NCI-H1092 (cell line): ENCODE measurements around the gene ZNF668.
A peak's percentile ranks its signal among the peaks of the same experiment; 100 is the strongest.
"Not testable (repeated sequence)": the region's sequence is repeated elsewhere in the genome, so short reads cannot be mapped to it uniquely, and the experiment has no call there.

Experiments used
- DNase-seq: peaks from one replicate; lab custom pipeline; 2025; lab: John Stamatoyannopoulos, UW

ZNF668 gene

DNA sequence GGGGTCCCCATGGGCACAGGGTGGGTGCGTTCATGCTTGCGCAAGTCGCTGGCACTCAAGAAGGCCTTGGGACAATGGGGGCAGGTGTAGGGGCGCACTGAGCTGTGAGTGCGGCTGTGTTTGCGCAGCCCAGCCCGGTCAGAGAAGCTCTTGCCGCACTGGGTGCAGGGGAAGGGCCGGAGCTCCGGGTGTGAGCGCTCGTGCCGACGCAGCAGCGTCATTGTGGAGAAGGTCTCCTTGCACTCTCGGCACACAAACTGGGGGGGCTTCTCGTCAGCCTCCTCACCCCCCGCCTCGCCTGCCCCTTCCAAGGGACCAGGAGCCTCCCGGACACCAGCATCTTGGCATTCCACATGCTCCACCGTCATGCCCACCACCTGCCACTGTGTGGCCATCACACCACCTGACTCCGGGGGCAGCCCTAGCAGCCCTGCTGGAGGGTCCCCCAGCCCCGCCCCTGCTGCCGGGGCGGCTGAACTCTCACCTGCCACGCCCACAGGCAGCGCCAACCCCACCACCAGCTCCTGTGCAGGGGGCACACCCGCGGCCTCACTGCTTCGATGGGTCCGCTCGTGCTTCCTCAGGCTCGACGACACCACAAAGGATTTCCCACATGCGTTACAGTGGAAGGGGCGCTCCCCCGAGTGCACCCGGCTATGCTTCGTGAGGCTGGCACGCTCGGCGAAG, 12.8 kb downstream of the ZNF668 start:
- DNase-seq = no peak

DNA sequence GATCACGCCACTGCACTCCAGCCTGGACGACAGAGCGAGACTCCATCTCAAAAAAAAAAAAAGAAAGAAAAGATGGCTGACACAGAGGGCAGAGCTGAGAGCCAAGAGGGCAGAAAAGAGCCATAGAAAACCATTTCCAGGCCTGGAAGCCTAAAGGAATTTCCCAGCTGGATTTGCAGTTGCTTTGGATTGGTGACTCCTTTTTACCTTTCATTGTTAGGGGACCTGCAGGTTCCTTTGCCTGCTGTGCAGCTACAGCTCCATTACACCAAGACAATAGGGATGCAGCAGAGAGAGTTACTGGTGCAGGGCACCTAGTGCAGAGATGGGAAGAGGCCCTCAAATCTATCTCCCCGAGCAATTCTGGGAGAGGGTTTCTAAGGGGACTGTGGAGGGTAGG, 18.4 kb downstream of the ZNF668 start:
- no peak for DNase-seq

DNA sequence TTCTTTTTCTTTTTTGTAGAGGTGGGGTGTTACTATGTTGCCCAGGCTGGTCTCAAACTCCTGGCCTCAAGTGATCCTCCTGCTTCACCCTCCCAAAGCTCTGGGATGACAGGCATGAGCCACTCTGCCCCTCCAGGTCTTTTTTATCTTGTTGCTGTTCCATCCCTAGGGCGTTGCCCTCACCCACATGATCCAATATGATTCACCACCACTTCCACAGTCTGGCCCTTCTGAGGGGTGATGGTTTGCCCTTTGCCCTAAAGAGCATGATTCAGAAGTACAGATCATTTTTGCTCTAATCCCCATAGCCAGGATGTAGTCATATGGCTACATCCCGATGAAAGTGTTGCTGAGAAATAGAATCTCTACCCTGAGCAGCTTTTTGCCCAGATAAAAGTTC, 21.9 kb downstream of the ZNF668 start:
- no peak for DNase-seq

DNA sequence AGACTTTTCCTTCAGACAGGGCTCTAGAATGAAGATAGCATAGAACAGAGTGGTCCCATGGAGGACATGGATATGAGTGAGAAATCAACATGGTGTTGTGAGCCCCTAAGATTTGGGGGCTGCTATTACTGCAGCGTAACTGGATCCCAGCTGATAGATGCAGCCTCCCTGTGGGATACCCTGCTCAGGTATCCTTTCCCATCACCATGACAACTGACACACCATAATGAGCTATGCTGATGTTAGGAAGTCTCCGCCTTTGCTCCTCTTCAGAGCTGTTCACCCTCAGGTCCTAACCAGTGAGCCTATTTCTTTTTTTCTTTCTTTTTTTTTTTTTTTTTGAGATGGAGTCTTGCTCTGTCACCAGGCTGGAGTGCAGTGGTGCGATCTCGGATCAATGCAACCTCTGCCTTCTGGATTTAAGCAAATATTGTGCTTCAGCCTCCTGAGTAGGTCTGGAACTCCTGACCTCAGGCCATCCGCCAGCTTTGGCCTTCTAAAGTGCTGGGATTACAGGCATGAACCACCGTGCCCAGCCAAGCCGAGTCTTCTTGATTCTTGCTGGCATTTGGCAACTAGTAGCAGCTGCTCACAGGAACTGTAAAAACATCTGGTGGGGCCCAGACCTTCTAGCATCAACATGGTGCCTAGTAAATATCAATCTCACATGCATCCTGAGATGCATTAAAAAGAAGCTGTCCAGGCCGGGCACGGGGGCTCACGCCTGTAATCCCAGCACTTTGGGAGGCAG, 23.6 kb downstream of the ZNF668 start:
- no peak for DNase-seq

DNA sequence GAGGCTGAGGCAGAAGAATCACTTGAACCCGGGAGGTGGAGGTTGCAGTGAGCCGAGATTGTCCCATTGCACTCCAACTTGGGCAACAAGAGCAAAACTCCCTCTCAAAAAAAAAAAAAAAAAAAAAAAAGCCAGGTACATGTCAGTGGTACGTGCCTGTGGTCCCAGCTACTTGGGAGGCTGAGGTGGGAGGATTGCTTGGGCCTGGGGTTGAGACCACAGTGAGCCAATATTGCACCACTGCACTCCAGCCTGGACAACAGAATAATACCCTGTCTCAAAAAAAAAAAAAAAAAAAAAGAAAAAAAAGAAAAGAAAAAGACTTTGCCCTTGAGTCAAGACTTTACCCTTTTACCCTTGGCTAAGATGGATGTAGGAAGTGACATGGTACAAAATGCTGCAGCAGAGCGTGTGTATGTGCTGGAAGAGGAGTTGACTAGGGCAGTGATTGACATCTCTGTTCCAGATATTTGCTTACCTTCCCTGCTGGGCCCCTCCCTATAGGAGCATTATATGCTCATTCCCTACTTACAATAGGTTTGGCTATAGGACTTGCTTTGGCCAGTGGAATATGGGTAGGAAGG, 30.1 kb downstream of the ZNF668 start:
- no peak for DNase-seq

DNA sequence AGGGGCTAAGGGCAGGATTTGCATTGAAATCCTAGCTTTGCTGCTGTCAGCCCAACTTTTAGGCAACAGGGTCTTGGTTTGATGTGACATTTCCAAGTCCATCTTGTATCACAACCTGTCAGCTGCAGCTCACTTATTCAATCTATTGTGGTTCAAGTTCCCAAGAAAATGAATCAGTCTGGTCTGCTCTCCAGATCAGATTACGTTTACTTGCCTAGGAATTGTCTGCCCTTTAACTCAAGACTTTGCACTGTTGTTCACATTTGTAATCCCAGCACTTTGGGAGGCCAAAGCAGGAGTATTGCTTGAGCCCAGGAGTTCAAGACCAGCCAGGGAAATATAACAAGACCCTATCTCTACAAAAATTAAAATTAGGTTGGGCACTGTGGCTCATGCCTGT, 30.7 kb downstream of the ZNF668 start:
- DNase-seq = no peak

DNA sequence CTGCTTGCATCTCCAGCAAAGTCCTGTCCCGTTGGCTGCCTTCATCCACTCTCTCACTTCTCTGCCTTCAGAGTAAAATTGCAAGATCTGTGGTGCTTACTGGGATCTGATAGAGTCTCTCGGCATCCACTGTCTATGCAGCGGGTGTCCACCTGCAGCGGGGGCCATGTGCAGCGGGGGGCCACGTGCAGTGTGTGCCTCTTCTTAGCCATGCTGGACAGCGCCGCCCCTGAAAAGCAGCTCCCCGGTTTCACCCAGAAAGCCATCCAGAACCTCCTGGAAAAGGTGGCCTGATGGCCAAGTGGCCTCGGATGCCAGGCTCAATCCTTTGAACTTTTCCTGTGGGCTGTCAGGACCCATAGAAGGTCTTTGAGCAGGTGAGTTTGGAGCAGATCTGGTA, 31.2 kb downstream of the ZNF668 start:
- no peak for DNase-seq

DNA sequence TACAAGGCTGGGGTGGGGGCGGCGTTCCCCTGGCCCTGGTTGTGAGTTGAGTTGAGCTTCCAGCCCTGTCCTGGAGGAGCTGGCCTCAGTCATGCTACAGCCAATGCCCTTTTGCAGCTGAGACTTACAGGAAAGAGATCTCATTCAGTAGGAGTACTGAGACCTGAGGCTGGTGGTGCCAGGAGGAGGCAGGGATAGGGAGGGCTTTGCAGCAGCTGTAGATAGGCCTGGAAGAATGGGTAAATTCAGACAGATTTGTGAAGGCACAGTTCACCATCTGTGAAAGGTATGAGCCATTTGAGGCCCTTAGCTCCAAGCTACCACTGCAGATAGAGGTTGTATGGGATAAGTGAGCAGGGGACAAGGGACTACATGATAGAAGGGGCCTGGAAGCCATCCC, 35.0 kb downstream of the ZNF668 start:
- no peak for DNase-seq

DNA sequence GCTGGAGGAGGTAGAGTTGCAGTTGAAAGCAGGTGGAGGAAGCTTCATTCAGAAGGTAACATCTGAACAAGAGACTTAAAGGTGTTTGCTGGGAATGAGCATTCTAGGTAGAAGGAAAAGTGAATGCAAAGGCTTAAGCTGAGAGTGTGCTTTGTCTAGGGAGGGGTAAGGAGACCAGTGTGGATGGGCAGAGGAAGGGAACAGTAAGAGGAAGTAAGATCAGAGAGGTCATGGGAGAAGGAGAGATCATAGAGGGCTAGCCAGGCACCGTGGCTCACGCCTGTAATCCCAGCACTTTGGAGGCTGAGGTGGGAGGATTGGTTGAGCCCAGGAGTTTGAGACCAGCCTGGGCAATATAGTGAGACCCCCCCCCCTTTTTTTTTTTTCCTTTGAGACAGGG, 37.3 kb downstream of the ZNF668 start:
- no peak for DNase-seq

DNA sequence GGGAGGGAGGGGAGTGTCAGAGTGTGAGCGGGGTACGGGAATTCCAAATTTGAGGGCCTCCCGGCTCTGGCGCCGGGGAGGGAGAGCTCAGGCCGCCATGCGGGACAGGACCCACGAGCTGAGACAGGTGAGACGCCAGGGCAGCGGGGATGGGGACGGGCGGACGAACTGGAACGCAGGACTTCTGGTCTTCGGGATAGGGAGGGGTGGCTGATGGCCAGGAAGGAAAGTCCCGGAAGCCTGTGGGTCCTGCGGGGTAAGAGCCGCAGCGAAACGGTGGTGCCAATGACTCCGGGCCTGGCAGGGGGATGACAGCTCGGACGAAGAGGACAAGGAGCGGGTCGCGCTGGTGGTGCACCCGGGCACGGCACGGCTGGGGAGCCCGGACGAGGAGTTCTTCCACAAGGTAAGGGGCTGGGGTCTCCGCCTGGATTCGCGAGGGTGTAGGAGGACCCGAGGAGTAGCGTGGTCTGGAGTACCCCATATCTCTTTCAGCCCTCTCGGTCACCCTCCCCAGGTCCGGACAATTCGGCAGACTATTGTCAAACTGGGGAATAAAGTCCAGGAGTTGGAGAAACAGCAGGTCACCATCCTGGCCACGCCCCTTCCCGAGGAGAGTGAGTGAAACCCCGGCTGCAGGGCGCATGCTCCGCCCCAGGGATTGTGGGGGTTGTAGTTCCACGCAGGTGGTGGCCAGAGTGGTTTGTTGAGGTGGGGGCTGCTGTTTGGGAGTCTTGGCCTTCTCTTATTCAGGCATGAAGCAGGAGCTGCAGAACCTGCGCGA, 40.1 kb downstream of the ZNF668 start:
- DNase-seq = peak; percentile 74

DNA sequence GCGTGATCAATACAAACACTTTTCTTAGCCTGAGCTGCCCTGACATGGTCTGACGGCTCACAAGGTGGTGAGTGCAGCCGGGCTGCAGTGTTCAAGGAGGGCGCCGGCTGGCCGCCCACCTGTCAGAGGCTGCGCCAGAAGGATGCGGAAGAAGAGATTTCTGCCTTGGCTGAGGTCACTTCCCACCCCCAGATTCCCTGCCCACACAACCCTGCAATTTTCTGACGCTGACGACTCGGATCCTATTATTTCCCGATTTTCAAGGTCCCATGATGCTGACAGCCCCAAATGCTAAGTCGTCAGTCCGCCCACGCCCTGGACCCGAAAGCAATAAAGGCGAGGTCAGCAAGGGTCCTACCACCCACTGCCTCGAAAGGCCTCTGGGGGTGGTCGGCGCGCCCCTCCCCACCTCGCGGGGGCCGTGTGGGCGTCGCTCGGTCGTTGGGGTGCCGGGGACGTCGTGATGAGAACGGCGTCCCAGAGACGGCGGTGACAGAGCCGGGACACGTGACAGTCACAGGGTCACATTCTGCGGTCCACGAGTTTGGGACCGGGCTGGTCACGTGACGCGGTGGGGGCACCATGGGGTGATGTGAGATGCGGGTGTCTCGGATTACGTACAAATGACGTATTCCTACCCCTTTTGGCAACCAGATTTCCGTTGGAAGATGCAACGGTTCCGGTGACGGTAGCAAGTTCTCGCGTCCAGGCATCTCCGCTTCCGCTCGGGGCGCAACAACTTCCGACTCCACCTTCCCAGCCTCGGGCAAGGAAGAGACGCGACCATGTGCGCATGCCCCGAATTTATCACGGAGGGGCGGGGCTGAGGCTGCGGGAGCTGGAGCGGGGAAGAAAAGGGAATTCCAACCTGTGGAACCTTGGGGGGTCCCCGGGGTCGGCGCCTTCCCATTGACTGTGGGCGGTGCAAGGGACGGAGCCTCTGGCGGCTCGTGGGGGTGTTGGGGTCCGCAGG, 41.0 kb downstream of the ZNF668 start, which contains the start of gene STX4:
TSS of gene STX4 (plus strand) at position 823 of the 973 bp plus-strand sequence. CDS start 248 bp downstream, outside the sequence.
- peak; percentile 94 for DNase-seq

DNA sequence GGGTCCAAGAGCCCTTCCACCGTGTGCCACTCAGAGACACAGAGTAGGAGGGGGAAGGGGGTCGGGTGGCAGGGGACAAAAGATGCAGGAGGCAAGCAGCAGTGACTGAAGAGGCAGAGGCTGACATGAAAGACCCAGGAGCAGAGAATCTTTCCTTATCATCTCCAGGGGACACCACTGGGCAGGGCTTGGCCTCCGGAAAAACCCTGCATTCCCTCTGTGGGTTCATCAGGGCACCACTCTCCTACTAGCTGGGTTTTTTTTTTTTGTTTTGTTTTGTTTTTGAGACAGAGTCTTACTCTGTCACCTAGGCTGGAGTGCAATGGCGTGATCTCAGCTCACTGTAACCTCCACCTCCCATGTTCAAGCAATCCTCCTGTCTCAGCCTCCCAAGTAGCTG, 42.8 kb downstream of the ZNF668 start:
- no peak for DNase-seq

DNA sequence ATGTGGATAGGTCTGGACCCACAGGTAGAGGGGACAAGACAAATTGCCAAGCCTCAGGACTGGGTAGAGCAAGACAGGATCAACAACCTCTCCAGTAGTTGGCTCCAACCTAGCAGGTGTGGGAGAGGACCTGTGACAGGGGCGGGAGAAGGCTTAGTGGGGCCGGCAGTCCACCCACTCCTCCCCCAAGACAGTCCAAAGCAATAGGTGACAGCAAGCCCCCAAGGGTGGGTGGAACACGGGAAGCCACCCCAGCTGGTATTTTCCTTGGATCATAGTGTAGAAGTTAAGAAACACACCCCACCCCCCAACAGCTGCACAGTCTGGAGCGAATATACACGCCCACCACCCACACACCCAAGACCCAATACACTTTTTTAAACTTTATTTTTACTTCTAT, 44.8 kb downstream of the ZNF668 start:
- DNase-seq = no peak

DNA sequence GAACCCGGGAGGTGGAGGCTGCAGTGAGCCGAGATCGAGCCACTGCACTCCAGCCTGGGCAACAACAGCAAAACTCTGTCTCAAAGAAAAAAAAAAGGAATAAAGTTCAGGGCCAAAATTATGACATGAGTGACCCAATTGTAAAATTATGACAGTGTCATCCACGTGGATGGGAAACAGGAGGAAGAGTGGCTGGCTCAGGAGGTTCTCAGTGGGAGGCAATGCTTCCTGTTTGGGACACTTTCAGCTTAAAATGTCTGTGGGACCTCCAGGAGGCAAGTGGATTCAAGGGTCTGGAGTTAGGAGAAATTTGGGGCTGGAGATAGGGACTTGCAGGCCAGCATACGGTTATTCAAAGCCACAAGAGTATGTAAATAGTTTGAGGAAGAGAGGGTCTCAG, 48.7 kb downstream of the ZNF668 start:
- no peak for DNase-seq

DNA sequence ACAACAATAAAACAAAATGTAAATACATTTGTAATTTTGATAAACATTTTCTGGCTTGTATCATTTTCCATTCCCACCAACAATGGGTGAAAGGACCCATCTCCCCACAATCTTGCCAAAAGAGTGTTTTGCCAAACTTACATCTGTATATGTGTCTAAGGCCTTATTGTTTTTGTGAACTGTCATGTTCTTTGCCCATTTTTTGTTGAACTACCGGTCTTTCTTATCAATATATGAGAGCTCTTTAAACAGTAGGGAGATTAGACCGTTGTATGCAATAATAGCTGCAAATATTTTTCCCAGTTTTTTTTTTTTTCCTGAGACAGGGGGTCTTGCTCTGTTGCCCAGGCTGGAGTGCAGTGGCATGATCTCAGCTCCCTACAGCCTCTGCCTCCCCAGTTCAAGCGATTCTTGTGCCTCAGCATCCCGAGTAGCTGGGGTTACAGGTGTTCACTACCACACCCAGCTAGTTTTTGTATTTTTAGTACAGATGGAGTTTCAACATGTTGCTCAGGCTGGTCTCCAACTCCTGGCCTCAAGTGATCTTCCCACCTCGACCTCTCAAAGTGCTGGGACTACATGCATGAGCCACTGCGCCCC, 50.3 kb downstream of the ZNF668 start:
- DNase-seq = no peak

DNA sequence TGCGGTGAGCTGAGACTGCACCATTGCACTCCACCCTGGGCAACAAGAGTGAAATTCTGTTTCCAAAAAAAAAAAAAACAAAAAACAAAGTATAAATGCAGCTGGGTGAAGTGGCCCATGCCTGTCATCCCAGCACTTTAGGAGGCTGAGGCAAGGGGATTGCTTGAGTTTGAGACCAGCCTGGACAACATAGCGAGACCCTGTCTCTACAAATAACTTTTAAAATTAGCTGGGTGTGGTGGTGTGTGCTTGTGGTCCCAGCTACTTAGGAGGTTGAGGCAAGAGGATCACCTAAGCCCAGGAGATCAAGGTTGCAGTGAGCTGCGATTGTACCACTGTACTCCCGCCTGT, 50.8 kb downstream of the ZNF668 start:
- DNase-seq = no peak

DNA sequence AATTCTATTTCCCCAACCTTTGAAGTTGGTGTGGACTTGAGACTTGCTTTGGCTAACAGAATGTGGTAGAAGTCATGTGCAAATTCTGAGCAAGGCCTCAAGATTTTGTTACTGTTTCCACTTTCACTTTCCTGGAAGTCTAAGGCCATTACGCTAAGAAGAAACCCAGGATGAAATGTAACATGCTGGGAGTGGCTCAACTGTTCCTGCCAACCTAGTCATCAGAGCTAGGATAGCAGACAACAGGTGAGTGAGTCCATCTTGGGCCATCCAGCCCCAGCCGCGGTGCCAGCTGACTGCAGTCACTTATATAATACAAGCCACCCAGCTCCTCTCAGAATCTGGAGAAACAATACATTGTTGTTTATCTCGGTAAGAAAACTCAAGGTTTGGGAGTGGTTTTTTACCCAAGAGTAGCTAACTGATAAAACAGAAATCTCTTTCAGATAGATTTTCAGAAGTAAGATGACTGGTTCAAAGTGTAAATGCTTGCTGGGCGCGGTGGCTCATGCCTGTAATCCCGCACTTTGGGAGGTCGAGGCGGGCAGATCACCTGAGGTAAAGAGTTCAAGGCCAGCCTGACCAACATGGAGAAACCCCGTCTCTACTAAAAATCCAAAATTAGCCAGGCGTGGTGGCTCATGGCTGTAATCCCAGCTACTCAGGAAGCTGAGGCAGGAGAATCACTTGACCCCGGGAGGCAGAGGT, 51.3 kb downstream of the ZNF668 start:
- DNase-seq = no peak

DNA sequence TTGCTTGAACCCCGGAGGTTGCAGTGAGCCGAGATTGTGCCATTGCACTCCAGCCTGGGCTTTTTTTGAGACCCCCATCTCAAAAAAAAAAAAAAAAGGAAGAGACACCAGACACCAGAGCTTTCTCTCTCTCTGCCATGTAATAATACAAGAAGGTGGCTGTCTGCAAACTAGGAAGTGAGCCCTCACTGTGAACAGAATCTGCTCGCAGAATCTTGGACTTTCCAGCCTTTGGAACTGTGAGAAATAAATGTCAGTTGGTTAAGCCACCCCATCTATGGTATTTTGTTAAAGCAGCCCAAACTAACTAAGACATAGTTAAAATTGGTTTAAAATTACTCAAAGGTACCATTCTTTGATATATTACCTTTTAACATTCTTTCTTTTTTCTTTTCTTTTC, 53.5 kb downstream of the ZNF668 start:
- DNase-seq = no peak

DNA sequence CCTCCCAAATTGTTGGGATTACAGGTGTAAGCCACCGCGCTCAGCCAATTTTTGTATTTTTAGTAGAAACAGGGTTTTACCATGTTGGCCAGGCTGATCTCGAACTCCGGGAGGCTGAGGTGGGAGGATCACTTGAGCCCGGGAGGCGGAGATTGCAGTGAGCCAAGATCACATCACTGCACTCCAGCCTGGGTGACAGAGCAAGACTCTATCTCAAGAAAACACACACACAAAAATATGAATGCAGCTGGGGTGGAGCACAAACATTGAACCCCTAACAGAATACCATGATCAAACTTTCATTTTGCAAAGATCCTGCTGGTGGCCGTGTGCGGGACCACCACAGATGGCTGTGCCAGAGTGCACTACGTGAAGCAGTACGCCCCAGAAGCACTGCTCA, 56.3 kb downstream of the ZNF668 start:
- DNase-seq = not testable (repeated sequence)

DNA sequence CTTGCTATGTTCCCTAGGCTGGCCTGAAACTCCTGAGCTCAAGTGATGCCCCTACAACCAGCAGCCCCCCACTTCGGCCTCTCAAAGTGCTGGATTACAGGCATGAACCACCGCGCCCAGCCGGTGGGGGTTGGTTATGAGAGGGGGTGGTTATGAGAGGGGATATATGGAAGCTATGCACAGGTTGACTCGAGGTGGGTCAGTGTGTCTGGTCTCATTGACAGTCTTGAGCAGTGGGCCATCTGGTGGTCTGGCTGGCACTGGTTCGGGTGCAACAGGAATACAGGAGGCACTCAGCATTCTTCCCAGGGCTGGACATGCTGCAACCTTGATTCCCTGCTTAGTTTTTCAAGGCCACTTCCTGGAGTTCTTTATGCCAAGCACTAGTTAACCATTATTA, 58.0 kb downstream of the ZNF668 start:
- DNase-seq = no peak
